HFFc6 (cell line): ENCODE data around the gene CAMK2N2. TPM values are rescaled to one million over a fixed set of nuclear protein-coding genes. Genes with fewer than 3 reads are reported as not detected.

Experiments used
- DNase-seq: peaks from one replicate; pipeline ENCODE4 v3.0.0-alpha.2; 2018
- H3K27ac Mint-ChIP-seq: 2 replicates; pipeline ENCODE4 v1.8.0; 2020; ENCODE audit warnings: mild to moderate bottlenecking, mixed read lengths
- H3K27me3 Mint-ChIP-seq: 2 replicates; pipeline ENCODE4 v1.8.0; 2021; ENCODE audit warnings: mild to moderate bottlenecking, moderate library complexity, mixed read lengths; ENCODE audit not compliant: insufficient read depth
- H3K36me3 Mint-ChIP-seq: 2 replicates; pipeline ENCODE4 v1.8.0; 2021; ENCODE audit warnings: low read depth, mixed read lengths
- H3K4me1 Mint-ChIP-seq: 2 replicates; pipeline ENCODE4 v1.8.0; 2020; ENCODE audit warnings: low read depth, mixed read lengths
- H3K4me3 Mint-ChIP-seq: 2 replicates; pipeline ENCODE4 v1.8.0; 2020; ENCODE audit warnings: mild to moderate bottlenecking, moderate library complexity, mixed read lengths
- H3K9me3 Mint-ChIP-seq: 2 replicates; pipeline ENCODE4 v1.8.0; 2020; ENCODE audit warnings: mild to moderate bottlenecking, mixed read lengths
- CTCF ChIP-seq: fragments of 200-600 bp; sonication (generic); IDR thresholded peaks from 2 replicates; pipeline ENCODE4 v1.5.0; 2021; ENCODE audit warnings: antibody characterized with exemption, mild to moderate bottlenecking
- total RNA-seq, 6 experiments: library from RNA; stranded (reverse); fragmentation: NEBNext Ultra II Directional; extraction: Animal tissue kit (Norgen Biotek cat#: 25700); gene quantifications; 2 replicates in 1 of 6; 3 replicates in 5 of 6; pipeline ENCODE4 v1.2.3, GENCODE V29; 2021

Gene CAMK2N2
- total RNA-seq, 6 experiments from 2014 or later, result 2.7 to 6.0 (median 3.4) TPM

GRCh38 chr3:184235381-184236032 is 25.8 kb downstream of the CAMK2N2 start:
- TF ChIP-seq CTCF, result no peak
- no peaks in the 10 kb centered on the region for H3K9me3 Mint-ChIP-seq
- peaks cover 29% of the 10 kb centered on the region for H3K27me3 Mint-ChIP-seq
- DNase-seq, result peak; percentile 29
- H3K4me1 Mint-ChIP-seq, result peaks cover 15% of the 10 kb centered on the region
- no peak overlapping the region for H3K4me3 Mint-ChIP-seq
- no peak overlapping the region for H3K27ac Mint-ChIP-seq
- H3K36me3 Mint-ChIP-seq, result peaks cover 5% of the 10 kb centered on the region; the same call in 1 of the 2 replicates

GRCh38 chr3:184234671-184235380 is 26.5 kb downstream of the CAMK2N2 start:
- Mint-ChIP-seq H3K27me3 (peaks cover 29% of the 10 kb centered on the region), H3K36me3 (peaks cover 5% of the 10 kb centered on the region; the same call in 1 of the 2 replicates), H3K9me3 (no peaks in the 10 kb centered on the region), H3K4me3 (no peak overlapping the region), H3K27ac (no peak overlapping the region), H3K4me1 (peaks cover 15% of the 10 kb centered on the region)
- DNase-seq, result no peak
- TF ChIP-seq CTCF, result no peak

GRCh38 chr3:184234224-184234623 is 27.1 kb downstream of the CAMK2N2 start:
- TF ChIP-seq CTCF, result peak; percentile 51; the same call in 1 of the 2 replicates
- Mint-ChIP-seq H3K9me3 (no peaks in the 10 kb centered on the region), H3K27me3 (peaks cover 29% of the 10 kb centered on the region)

DNA sequence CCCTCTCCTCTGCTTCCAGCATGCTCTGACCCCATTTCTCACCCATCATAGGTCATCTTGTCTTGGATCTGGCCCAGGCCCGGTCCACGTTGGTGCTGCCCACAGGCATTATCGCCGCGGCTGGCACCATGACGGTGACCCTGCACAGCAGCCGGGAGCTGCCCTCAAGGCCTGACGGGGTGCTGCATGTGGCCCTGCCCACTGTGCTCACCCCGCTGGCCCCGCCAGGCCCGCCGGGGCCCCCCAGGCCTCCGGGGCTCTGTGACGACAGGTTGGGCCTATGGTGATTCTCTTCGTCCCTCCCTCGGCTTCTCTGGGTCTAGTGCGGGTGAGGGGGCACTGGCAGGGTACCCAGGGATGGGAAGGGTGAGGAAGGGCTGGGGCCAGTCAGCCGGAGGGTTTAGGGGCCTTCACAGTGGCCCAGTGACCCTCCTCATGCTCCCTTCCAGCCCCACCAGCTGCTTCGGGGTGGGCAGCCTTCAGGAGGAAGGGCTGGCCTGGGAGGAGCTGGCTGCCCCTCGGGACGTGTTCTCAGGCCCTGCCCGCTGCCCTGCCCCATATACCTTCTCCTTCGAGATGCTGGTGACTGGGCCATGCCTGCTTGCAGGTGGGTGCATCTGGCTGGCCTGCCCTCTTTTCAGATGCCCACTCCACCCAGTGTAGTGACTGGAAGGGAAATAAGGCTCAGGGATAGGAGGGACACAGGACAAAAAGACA is 28.1 kb downstream of the CAMK2N2 start:
- Mint-ChIP-seq H3K4me1 (peaks cover 15% of the 10 kb centered on the region), H3K27me3 (peaks cover 35% of the 10 kb centered on the region), H3K36me3 (peaks cover 5% of the 10 kb centered on the region; the same call in 1 of the 2 replicates), H3K9me3 (no peaks in the 10 kb centered on the region), H3K4me3 (no peak overlapping the region), H3K27ac (no peak overlapping the region)
- no peak for DNase-seq
- TF ChIP-seq CTCF, result no peak

More at GRCh38 chr3:184234224-184234623, 27.1 kb downstream of the CAMK2N2 start:
- peak; percentile 91 for DNase-seq
- Mint-ChIP-seq H3K4me3 (no peak overlapping the region), H3K27ac (no peak overlapping the region), H3K36me3 (peaks cover 5% of the 10 kb centered on the region; the same call in 1 of the 2 replicates), H3K4me1 (peaks cover 15% of the 10 kb centered on the region)

DNA sequence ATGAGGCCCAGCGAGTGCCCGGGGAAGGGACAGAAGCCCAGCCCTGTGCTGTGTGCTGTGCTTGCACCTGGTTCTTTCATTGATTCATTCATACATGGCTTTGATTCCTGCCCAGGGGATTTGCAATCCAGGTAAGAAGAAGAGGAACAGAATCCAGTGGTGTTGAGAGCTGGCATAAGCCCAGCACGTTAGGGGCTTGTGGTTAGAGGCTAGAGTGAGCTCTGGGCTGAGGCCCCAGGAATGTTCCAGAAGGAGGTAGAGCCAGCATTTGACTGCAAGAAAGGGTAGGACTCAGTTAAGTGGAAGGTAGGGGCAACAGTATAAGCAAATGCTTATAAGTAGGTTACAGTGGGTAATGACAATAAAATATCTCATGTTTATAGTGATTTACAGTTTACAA is 29.7 kb downstream of the CAMK2N2 start:
- TF ChIP-seq CTCF, result no peak
- Mint-ChIP-seq H3K4me1 (peaks cover 15% of the 10 kb centered on the region), H3K27me3 (peaks cover 40% of the 10 kb centered on the region), H3K27ac (no peak overlapping the region), H3K9me3 (no peaks in the 10 kb centered on the region), H3K4me3 (peak overlapping the region; percentile 24; the same call in 1 of the 2 replicates), H3K36me3 (peaks cover 5% of the 10 kb centered on the region; the same call in 1 of the 2 replicates)
- no peak for DNase-seq
